Measurements from ENCODE around the gene OBSL1.

The OBSL1 gene

DNA sequence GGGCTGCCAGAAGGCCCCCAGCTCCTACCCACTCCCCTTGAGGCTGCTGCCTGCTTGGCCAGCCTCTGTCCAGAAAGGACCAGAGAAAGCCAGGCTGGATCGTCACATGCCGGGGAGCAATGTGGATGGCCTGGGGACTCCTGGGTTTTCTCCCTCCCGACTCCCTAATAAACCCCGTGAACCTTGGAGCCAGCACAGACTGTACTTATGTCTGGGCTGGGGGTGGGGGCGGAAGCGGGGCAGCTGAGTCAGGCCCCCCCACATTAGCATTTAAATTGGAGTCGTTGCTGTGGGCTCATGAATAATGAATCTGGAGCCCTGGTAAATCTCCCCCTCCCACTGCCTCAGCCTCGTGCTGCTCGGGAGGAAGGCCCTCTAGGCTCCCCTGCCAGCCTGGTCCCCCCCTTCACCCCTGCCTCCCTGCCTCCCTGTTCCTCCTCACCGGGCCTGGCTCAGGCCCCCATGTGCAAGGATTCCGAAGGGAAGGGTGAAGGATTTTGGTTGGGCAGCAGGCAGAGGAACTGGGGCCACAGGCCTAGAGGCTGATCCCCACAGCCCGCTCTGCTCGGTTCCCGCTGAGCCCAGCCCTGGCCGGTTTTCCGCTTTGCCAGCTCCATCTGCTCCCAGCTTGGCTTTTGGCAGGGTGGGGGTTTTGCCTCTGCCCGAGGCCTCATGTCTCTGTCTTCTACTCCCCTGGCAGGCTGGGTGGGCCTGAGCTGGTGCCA, 64.4 kb downstream of the OBSL1 start:
- in situ Hi-C loops (cut with MboI; ENCODE audit: low sequenced_read_pairs, unreplicated experiment): no loop called here

GRCh38 chr2:219506153-219506801, 65.1 kb downstream of the OBSL1 start:
- in situ Hi-C loops (cut with MboI; ENCODE audit: low sequenced_read_pairs, unreplicated experiment): no loop called here
- no peak for DNase-seq (ENCODE audit: low spot score)
- TF ChIP-seq, protein P1, sequence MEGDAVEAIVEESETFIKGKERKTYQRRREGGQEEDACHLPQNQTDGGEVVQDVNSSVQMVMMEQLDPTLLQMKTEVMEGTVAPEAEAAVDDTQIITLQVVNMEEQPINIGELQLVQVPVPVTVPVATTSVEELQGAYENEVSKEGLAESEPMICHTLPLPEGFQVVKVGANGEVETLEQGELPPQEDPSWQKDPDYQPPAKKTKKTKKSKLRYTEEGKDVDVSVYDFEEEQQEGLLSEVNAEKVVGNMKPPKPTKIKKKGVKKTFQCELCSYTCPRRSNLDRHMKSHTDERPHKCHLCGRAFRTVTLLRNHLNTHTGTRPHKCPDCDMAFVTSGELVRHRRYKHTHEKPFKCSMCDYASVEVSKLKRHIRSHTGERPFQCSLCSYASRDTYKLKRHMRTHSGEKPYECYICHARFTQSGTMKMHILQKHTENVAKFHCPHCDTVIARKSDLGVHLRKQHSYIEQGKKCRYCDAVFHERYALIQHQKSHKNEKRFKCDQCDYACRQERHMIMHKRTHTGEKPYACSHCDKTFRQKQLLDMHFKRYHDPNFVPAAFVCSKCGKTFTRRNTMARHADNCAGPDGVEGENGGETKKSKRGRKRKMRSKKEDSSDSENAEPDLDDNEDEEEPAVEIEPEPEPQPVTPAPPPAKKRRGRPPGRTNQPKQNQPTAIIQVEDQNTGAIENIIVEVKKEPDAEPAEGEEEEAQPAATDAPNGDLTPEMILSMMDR (IDR thresholded peaks at IDR 0.05; ENCODE audit: borderline replicate concordance, control extremely low read depth, extremely low read depth, insufficient read depth, missing control alignments): no peak

More for the DNA sequence above, 64.4 kb downstream of the OBSL1 start:
- TF ChIP-seq, protein P1 (IDR thresholded peaks at IDR 0.05; ENCODE audit: borderline replicate concordance, control extremely low read depth, extremely low read depth, insufficient read depth, missing control alignments): no peak
- no peak for DNase-seq (ENCODE audit: low spot score)

GRCh38 chr2:219505585-219505984, 65.8 kb downstream of the OBSL1 start:
- TF ChIP-seq, protein P1 (IDR thresholded peaks at IDR 0.05; ENCODE audit: borderline replicate concordance, control extremely low read depth, extremely low read depth, insufficient read depth, missing control alignments): no peak
- DNase-seq (ENCODE audit: low spot score): no peak
- in situ Hi-C loops (cut with MboI; ENCODE audit: low sequenced_read_pairs, unreplicated experiment): no loop called here

DNA sequence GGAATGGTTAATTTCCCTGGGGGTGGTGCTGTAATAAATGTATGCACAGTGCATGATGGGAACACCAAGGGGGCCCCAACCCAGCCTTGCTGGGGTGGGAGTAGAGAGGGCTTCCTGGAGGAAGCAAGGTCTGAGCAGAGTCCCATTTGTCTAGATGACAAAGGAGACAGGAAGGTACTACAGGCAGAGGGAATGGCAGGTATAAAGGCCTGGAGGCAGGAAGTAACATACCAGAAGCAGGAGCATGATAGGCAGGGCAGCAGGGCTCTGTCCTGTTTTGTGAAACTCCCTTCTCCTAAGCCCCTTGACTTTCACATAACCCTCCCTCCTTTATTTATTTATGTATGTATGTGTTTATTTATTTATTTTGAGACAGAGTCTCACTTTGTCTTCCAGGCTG, 68.7 kb downstream of the OBSL1 start:
- TF ChIP-seq, protein P1 (IDR thresholded peaks at IDR 0.05; ENCODE audit: borderline replicate concordance, control extremely low read depth, extremely low read depth, insufficient read depth, missing control alignments): no peak
- in situ Hi-C loops (cut with MboI; ENCODE audit: low sequenced_read_pairs, unreplicated experiment): no loop called here

GRCh38 chr2:219501849-219502248, 69.5 kb downstream of the OBSL1 start:
- TF ChIP-seq, protein P1 (IDR thresholded peaks at IDR 0.05; ENCODE audit: borderline replicate concordance, control extremely low read depth, extremely low read depth, insufficient read depth, missing control alignments): no peak
- in situ Hi-C loops (cut with MboI; ENCODE audit: low sequenced_read_pairs, unreplicated experiment): no loop called here
- DNase-seq (ENCODE audit: low spot score): no peak

More for the DNA sequence above, 68.7 kb downstream of the OBSL1 start:
- no peak for DNase-seq (ENCODE audit: low spot score)

Measured in GM13976 (cell line).